Spleen (tissue), 11 donors: Measurements from ENCODE around the gene ERN2. TPM values are rescaled to one million over a fixed set of nuclear protein-coding genes. Genes with fewer than 3 reads are reported as not detected.

Source experiments
- DNase-seq: peaks from one replicate; pipeline ENCODE4 v3.0.0-alpha.2; 2020
- H3K27ac ChIP-seq, 8 donors: fragments of 200-600 bp; sonication (generic) in 7 of 8; 1 replicate in 4 of 8; 2 replicates in 4 of 8; pipeline versions ENCODE4 v1.5.0 to v1.8.0; 2016 to 2021; ENCODE audit warnings: inconsistent platforms in 4 of 8, mild to moderate bottlenecking in 4 of 8, moderate library complexity in 1 of 8
- H3K27me3 ChIP-seq, 7 donors: fragments of 200-600 bp; sonication (generic) in 6 of 7; replicated peaks in 1 of 7; 1 replicate in 4 of 7; 2 replicates in 3 of 7; pipeline versions ENCODE4 v1.5.0 to v1.8.0; 2016 to 2021; ENCODE audit warnings: inconsistent platforms in 3 of 7, mild to moderate bottlenecking in 1 of 7
- H3K36me3 ChIP-seq, 6 donors: fragments of 200-600 bp; sonication (generic) in 5 of 6; 1 replicate in 4 of 6; 2 replicates in 2 of 6; pipeline versions ENCODE4 v1.5.0 to v1.8.0; 2016 to 2021; ENCODE audit warnings: inconsistent platforms in 2 of 6
- H3K4me1 ChIP-seq, 6 donors: fragments of 200-600 bp; sonication (generic) in 5 of 6; 1 replicate in 3 of 6; 2 replicates in 3 of 6; pipeline versions ENCODE4 v1.5.0 to v1.8.0; 2016 to 2021; ENCODE audit warnings: inconsistent platforms in 3 of 6
- H3K4me3 ChIP-seq, 8 donors: fragments of 200-600 bp; sonication (generic) in 7 of 8; 1 replicate in 4 of 8; 2 replicates in 4 of 8; pipeline versions ENCODE4 v1.5.0 to v1.8.0; 2016 to 2021; ENCODE audit warnings: inconsistent platforms in 4 of 8, mild to moderate bottlenecking in 4 of 8, moderate library complexity in 2 of 8
- H3K9me3 ChIP-seq, 8 donors: fragments of 200-600 bp; sonication (generic) in 7 of 8; 1 replicate in 4 of 8; 2 replicates in 4 of 8; pipeline versions ENCODE4 v1.5.0 to v1.8.0; 2016 to 2021; ENCODE audit warnings: inconsistent platforms in 4 of 8
- CTCF ChIP-seq, 11 experiments: fragments of 200-600 bp in 7 of 11; fragments of 450-650 bp in 4 of 11; sonication (generic) in 4 of 11; IDR thresholded peaks in 8 of 11; conservative IDR thresholded peaks in 3 of 11; 1 replicate in 7 of 11; 2 replicates in 4 of 11; pipeline versions ENCODE4 v1.4.0 to v1.8.0; 2016 to 2021; ENCODE audit warnings: antibody characterized with exemption in 11 of 11, inconsistent platforms in 4 of 11, mild to moderate bottlenecking in 1 of 11
- POLR2A ChIP-seq, 3 donors: fragments of 450-650 bp; IDR thresholded peaks; one replicate each; pipeline ENCODE4 v1.5.1; 2017; ENCODE audit warnings: antibody characterized with exemption in 3 of 3, mild to moderate bottlenecking in 1 of 3
- POLR2AphosphoS5 ChIP-seq, 3 donors: sonication (generic); formaldehyde crosslinking; IDR thresholded peaks; one replicate each; pipeline ENCODE4 v1.5.1; 2017; ENCODE audit warnings: antibody characterized with exemption in 3 of 3
- WGBS, 5 donors: extraction: QIAGEN DNeasy Blood & Tissue Kit in 3 of 5; methylation state at CpG; one replicate each; pipeline versions ENCODE4 v1.1.5 to v1.1.7; 2013 to 2018; 5-methylcytosine and 5-hydroxymethylcytosine counted together
- intact Hi-C: fragments of 100-400 bp; cut with DNase I; formaldehyde crosslinking; loops from one replicate; pipeline ENCODE4 v1.15.0; 2023; ENCODE audit warnings: low total_unique reads
- polyA plus RNA-seq, 3 donors: library from polyadenylated mRNA; stranded (reverse); fragments of 200-250 nt; gene quantifications; one replicate each; pipeline ENCODE4 v1.2.1, GENCODE V29; 2013
- total RNA-seq, 7 donors: library from RNA; depleted of rRNA in 3 of 7; stranded (reverse); fragments of >200 nt in 3 of 7; fragmentation: NEBNext Ultra II Directional in 4 of 7; extraction: Animal tissue kit (Norgen Biotek cat#: 25700) in 4 of 7; gene quantifications; one replicate each; pipeline versions ENCODE4 v1.1.0 to v1.2.1, GENCODE V29; 2016 to 2021
- donor health status: healthy with polysubstance abuse.
- donor health status: DM: no; HTN: no; CAD: no; lungs with moderate emphysema.
- donor health status: DM: no; HTN: no; CAD: no.
- donor health status: Bipolar disorder and iron deficiency.
- donor health status: healthy.
- donor health status: DM: no; HTN: no; CAD: no.
- donor health status: DM: yes; HTN: yes; CAD: no.

Gene ERN2
- total and polyA plus RNA-seq, 10 donors: 0.05 TPM; not detected in 9

GRCh38 chr16:23679274-23679985, 33.6 kb downstream of the ERN2 start:
- DNase-seq: peak; percentile 80
- Histone ChIP-seq H3K9me3 (no peaks in the 10 kb centered on the region), H3K36me3 (peaks cover 0 to 69% (median 16%) of the 10 kb centered on the region in 6 donors), H3K4me3 (peak overlapping the region; percentile 34 to 81 (median 60)), H3K4me1 (peaks cover 0 to 49% (median 19%) of the 10 kb centered on the region in 6 donors), H3K27me3 (peaks cover 0 to 13% (median 0%) of the 10 kb centered on the region in 7 donors), H3K27ac (peak overlapping the region in 2 of 8 donors; percentile 29 to 65)
- 11 to 13% (median 12%) methylated on average over 19 to 24 of the region's 24 CpGs for WGBS, 5 donors
- intact Hi-C loops: no loop called here
- TF ChIP-seq POLR2AphosphoS5 (IDR thresholded peaks at IDR 0.05) (no peak), CTCF (IDR thresholded peaks at IDR 0.05 in 8 of 11, conservative IDR thresholded peaks at IDR 0.05 in 3 of 11) (no peak), POLR2A (IDR thresholded peaks at IDR 0.05) (no peak)

GRCh38 chr16:23678430-23679273, 34.4 kb downstream of the ERN2 start, which contains the start of gene PLK1:
Gene PLK1 (plus strand): TSS chr16:23678889. CDS start chr16:23678933, 44 bp downstream.
- peaks cover 0 to 69% (median 10%) of the 10 kb centered on the region in 6 donors for H3K36me3 ChIP-seq
- H3K27me3 ChIP-seq: peaks cover 0 to 13% (median 0%) of the 10 kb centered on the region in 7 donors
- WGBS, 5 donors: 1 to 2% (median 1%) methylated on average over 26 to 75 of the region's 75 CpGs
- no peaks in the 10 kb centered on the region for H3K9me3 ChIP-seq
- H3K27ac ChIP-seq: peak within 1 kb of the TSS in 2 of 8 donors; percentile 29 to 65
- TF ChIP-seq CTCF (IDR thresholded peaks at IDR 0.05 in 8 of 11, conservative IDR thresholded peaks at IDR 0.05 in 3 of 11) (peak in 1 of 11 experiments; percentile 26), POLR2A (IDR thresholded peaks at IDR 0.05) (no peak), POLR2AphosphoS5 (IDR thresholded peaks at IDR 0.05) (peak; percentile 25 to 79 (median 63))
- H3K4me3 ChIP-seq: peak within 1 kb of the TSS; percentile 34 to 81 (median 60)
- peak; percentile 92 for DNase-seq
- peaks cover 0 to 49% (median 19%) of the 10 kb centered on the region in 6 donors for H3K4me1 ChIP-seq
- intact Hi-C loops: no loop called here

GRCh38 chr16:23676924-23677480, 36.0 kb downstream of the ERN2 start:
- H3K36me3 ChIP-seq: peaks cover 0 to 69% (median 7%) of the 10 kb centered on the region in 6 donors
- peaks cover 0 to 45% (median 19%) of the 10 kb centered on the region in 6 donors for H3K4me1 ChIP-seq
- intact Hi-C loops: no loop called here
- 92 to 100% (median 96%) methylated on average over 2 of the region's 2 CpGs for WGBS, 5 donors
- H3K27me3 ChIP-seq: peaks cover 0 to 13% (median 0%) of the 10 kb centered on the region in 7 donors
- no peaks in the 10 kb centered on the region for H3K9me3 ChIP-seq
- DNase-seq: no peak
- H3K4me3 ChIP-seq: no peak overlapping the region
- TF ChIP-seq POLR2AphosphoS5 (IDR thresholded peaks at IDR 0.05) (no peak), CTCF (IDR thresholded peaks at IDR 0.05 in 8 of 11, conservative IDR thresholded peaks at IDR 0.05 in 3 of 11) (no peak), POLR2A (IDR thresholded peaks at IDR 0.05) (no peak)
- H3K27ac ChIP-seq: no peak overlapping the region
